OCI-LY3 (cell line): Measurements from ENCODE around the gene OGT.
"Not testable (repeated sequence)": the region's sequence is repeated elsewhere in the genome, so short reads cannot be mapped to it uniquely, and the experiment has no call there.

Experiments
- H2AFZ ChIP-seq: fragments of 200-600, 300-600 bp; shearing (Covaris generic); 2 replicates; pipeline ENCODE4 v1.6.0; 2014; ENCODE audit warnings: antibody characterized with exemption, low read depth, low read length
- H3K27ac ChIP-seq: fragments of 200-600, 300-600 bp; sonication (generic); 2 replicates; pipeline ENCODE4 v1.5.1; 2014; ENCODE audit warnings: mild to moderate bottlenecking, low read length, moderate library complexity, mixed read lengths
- H3K27me3 ChIP-seq: fragments of 200-600, 300-600 bp; sonication (generic); 2 replicates; pipeline ENCODE4 v1.6.1; 2014; ENCODE audit warnings: low read depth, low read length, mixed read lengths
- H3K36me3 ChIP-seq: fragments of 200-600, 300-600 bp; sonication (generic); replicated peaks from 2 replicates; pipeline ENCODE3; 2014; ENCODE audit warnings: low read depth, low read length, mixed read lengths
- H3K4me1 ChIP-seq: fragments of 300-600, 200-600 bp; sonication (generic); 2 replicates; pipeline ENCODE4 v1.6.1; 2014; ENCODE audit warnings: low read length, mixed read lengths
- H3K4me2 ChIP-seq: fragments of 200-600, 300-600 bp; sonication (generic); 2 replicates; pipeline ENCODE4 v1.6.1; 2014; ENCODE audit warnings: low read length, mixed read lengths
- H3K4me3 ChIP-seq: fragments of 300-600, 200-600 bp; sonication (generic); 2 replicates; pipeline ENCODE4 v1.5.1; 2014; ENCODE audit warnings: antibody characterized with exemption, mild to moderate bottlenecking, low read length, moderate library complexity
- H3K79me2 ChIP-seq: fragments of 300-600, 200-600 bp; shearing (Covaris generic); 2 replicates; pipeline ENCODE4 v1.6.1; 2014; ENCODE audit warnings: mild to moderate bottlenecking, low read length, mixed read lengths
- H3K9ac ChIP-seq: fragments of 300-600, 200-600 bp; shearing (Covaris generic); 2 replicates; pipeline ENCODE4 v1.6.0; 2014; ENCODE audit warnings: mild to moderate bottlenecking, low read length, moderate library complexity
- H3K9me3 ChIP-seq: fragments of 200-600, 300-600 bp; shearing (Covaris generic); 2 replicates; pipeline ENCODE4 v1.6.1; 2014; ENCODE audit warnings: low read length, mixed read lengths; ENCODE audit not compliant: insufficient read depth
- H4K20me1 ChIP-seq: fragments of 200-600, 300-600 bp; sonication (generic); 2 replicates; pipeline ENCODE4 v1.6.1; 2016; ENCODE audit warnings: low read length, mixed read lengths; ENCODE audit not compliant: insufficient read depth
- EZH2phosphoT487 ChIP-seq: fragments of 200-600 bp; shearing (Covaris generic); IDR thresholded peaks from 2 replicates; pipeline ENCODE4 v1.6.1; 2018; ENCODE audit warnings: antibody characterized with exemption, mixed run types, low read depth
- TF ChIP-seq, protein P1 (sequence below): fragments of 200-600, 300-600 bp; sonication (generic); IDR thresholded peaks from 2 replicates; pipeline ENCODE4 v1.5.1; 2014; ENCODE audit warnings: antibody characterized with exemption, low read length, low read depth

The OGT gene

DNA sequence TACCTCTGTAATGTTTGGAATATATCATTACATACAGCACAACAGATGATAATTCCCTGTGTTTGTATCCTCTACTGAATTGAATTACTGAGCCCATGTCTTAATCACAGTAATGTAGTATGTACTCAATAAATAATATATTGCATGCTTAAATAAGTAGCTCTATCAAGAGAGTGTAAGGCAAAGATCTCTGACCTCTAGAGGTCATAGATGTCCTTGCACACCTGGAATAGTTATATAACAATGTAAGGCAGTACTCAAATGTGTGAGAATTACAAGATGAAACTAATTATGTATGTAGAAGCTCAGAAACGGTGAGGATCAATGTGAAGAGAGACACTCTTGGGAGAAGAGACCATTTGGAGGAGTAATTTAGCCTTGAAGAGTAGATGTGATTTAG lies 31.0 kb downstream of the OGT start:
- no peaks in the 10 kb centered on the region for H3K9me3 ChIP-seq
- peaks cover 3% of the 10 kb centered on the region; the same call in 1 of the 2 replicates for H4K20me1 ChIP-seq
- no peak overlapping the region for H3K4me2 ChIP-seq
- H3K79me2 ChIP-seq = peaks cover 11% of the 10 kb centered on the region; the same call in 1 of the 2 replicates
- no peaks in the 10 kb centered on the region for H3K27me3 ChIP-seq
- H3K9ac ChIP-seq = no peak overlapping the region
- no peaks in the 10 kb centered on the region for H3K4me1 ChIP-seq
- H2AFZ ChIP-seq = no peak overlapping the region
- H3K27ac ChIP-seq = no peak overlapping the region
- H3K36me3 ChIP-seq = peaks cover 73% of the 10 kb centered on the region
- no peak overlapping the region for H3K4me3 ChIP-seq
- no peak for TF ChIP-seq EZH2phosphoT487
- TF ChIP-seq, protein P1, sequence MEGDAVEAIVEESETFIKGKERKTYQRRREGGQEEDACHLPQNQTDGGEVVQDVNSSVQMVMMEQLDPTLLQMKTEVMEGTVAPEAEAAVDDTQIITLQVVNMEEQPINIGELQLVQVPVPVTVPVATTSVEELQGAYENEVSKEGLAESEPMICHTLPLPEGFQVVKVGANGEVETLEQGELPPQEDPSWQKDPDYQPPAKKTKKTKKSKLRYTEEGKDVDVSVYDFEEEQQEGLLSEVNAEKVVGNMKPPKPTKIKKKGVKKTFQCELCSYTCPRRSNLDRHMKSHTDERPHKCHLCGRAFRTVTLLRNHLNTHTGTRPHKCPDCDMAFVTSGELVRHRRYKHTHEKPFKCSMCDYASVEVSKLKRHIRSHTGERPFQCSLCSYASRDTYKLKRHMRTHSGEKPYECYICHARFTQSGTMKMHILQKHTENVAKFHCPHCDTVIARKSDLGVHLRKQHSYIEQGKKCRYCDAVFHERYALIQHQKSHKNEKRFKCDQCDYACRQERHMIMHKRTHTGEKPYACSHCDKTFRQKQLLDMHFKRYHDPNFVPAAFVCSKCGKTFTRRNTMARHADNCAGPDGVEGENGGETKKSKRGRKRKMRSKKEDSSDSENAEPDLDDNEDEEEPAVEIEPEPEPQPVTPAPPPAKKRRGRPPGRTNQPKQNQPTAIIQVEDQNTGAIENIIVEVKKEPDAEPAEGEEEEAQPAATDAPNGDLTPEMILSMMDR = peak; percentile 30; the same call in 1 of the 2 replicates

DNA sequence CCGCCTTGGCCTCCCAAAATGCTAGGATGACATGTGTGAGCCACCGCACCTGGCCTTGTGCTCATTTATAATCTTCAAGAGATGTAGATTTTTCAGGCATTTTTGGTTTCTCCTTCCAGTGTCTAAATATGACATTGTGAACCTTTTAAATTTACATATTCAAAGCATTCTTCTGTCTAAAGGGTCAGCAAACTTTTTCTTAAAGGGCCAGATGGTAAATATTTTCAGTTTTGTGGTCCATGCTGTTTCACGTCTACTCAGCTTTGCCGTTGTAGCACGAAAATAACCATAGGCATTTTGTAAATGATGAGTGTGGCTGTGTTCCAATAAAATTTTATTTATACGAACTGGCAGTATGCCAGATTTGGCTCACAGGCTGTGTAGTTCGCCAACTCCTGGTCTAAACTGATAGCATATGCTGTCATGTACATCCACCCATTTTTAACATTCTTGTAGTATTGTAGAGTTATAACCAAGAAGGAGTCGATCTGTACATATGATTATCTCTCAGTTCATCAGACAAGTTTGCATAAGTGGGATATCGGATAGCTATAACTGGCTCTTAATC lies 32.7 kb downstream of the OGT start:
- no peak overlapping the region for H3K4me3 ChIP-seq
- no peaks in the 10 kb centered on the region for H3K4me1 ChIP-seq
- no peak overlapping the region for H3K9ac ChIP-seq
- no peaks in the 10 kb centered on the region for H3K9me3 ChIP-seq
- H4K20me1 ChIP-seq = peaks cover 3% of the 10 kb centered on the region; the same call in 1 of the 2 replicates
- H2AFZ ChIP-seq = no peak overlapping the region
- no peaks in the 10 kb centered on the region for H3K27me3 ChIP-seq
- H3K27ac ChIP-seq = no peak overlapping the region
- H3K4me2 ChIP-seq = no peak overlapping the region
- TF ChIP-seq, protein P1 = no peak
- no peak for TF ChIP-seq EZH2phosphoT487
- H3K79me2 ChIP-seq = peaks cover 8% of the 10 kb centered on the region; the same call in 1 of the 2 replicates
- H3K36me3 ChIP-seq = peaks cover 66% of the 10 kb centered on the region

- H3K27me3 ChIP-seq, H3K9me3 ChIP-seq, H3K4me3 ChIP-seq, H3K9ac ChIP-seq, H3K27ac ChIP-seq, H3K4me2 ChIP-seq, H3K79me2 ChIP-seq, H4K20me1 ChIP-seq, H2AFZ ChIP-seq, H3K4me1 ChIP-seq: not testable (repeated sequence)
- H3K36me3 ChIP-seq = peaks cover 55% of the 10 kb centered on the region
These were observed 38.5 kb downstream of the OGT start for GRCh38 chrX:71571390-71571789.

GRCh38 chrX:71573590-71573989 lies 40.7 kb downstream of the OGT start:
- H3K4me2 ChIP-seq = no peak overlapping the region
- no peaks in the 10 kb centered on the region for H3K27me3 ChIP-seq
- H3K79me2 ChIP-seq = peaks cover 5% of the 10 kb centered on the region; the same call in 1 of the 2 replicates
- H3K4me3 ChIP-seq = no peak overlapping the region
- H4K20me1 ChIP-seq = no peaks in the 10 kb centered on the region
- TF ChIP-seq, protein P1 = no peak
- no peak for TF ChIP-seq EZH2phosphoT487
- H3K4me1 ChIP-seq = no peaks in the 10 kb centered on the region
- H2AFZ ChIP-seq = no peak overlapping the region
- H3K36me3 ChIP-seq = peaks cover 46% of the 10 kb centered on the region
- H3K9ac ChIP-seq = no peak overlapping the region
- no peak overlapping the region for H3K27ac ChIP-seq
- H3K9me3 ChIP-seq = no peaks in the 10 kb centered on the region
